PC-3 (cell line): Measurements from ENCODE around the gene SHROOM4. TPM values are rescaled to one million over a fixed set of nuclear protein-coding genes. Genes with fewer than 3 reads are reported as not detected.

ENCODE experiments used
- ATAC-seq: fragments of 200-7000 bp; cut with Tn5 transposase; 2 replicates; pipeline ENCODE4 v1.9.1; 2020; ENCODE audit warnings: mild to moderate bottlenecking, moderate library complexity
- BruUV-seq: library from RNA; stranded (reverse); fragments of 400-500 nt; replicated peaks from 2 replicates; lab custom pipeline; 2021; lab: Mats Ljungman, UMichigan
- CTCF ChIA-PET: fragments of 300-600 bp; sonication (Branson Sonifier 250); formaldehyde crosslinking; loops from one replicate; lab custom pipeline; 2022; ENCODE audit warnings: antibody characterized with exemption; lab: Charles Lee
- POLR2A ChIA-PET: fragments of 300-600 bp; sonication (Branson Sonifier 250); formaldehyde crosslinking; loops from one replicate; lab custom pipeline; 2022; ENCODE audit warnings: antibody characterized with exemption; ENCODE audit not compliant: unreplicated experiment; lab: Charles Lee
- DNase-seq: peaks from one replicate; pipeline ENCODE4 v3.0.0-alpha.2; 2015
- H2AFZ ChIP-seq: fragments of 300-600 bp; sonication (generic); 2 replicates; pipeline ENCODE4 v1.6.0; 2016; ENCODE audit warnings: antibody characterized with exemption, low read length
- H3F3A ChIP-seq: fragments of 300-600 bp; sonication (generic); one replicate; pipeline ENCODE4 v1.6.0; 2017; ENCODE audit warnings: antibody characterized with exemption, low read length, control low read depth, mild to moderate bottlenecking; ENCODE audit not compliant: unreplicated experiment
- H3K27ac ChIP-seq: fragments of 300-600 bp; sonication (generic); 2 replicates; pipeline ENCODE4 v1.5.1; 2016; ENCODE audit warnings: mild to moderate bottlenecking, low read length
- H3K27me3 ChIP-seq: fragments of 300-600 bp; sonication (generic); 2 replicates; pipeline ENCODE4 v1.6.1; 2016; ENCODE audit warnings: low read length, mixed read lengths
- H3K36me3 ChIP-seq: fragments of 300-600 bp; sonication (generic); 2 replicates; pipeline ENCODE4 v1.6.1; 2016; ENCODE audit warnings: low read depth, mixed run types, low read length, mixed read lengths
- H3K4me1 ChIP-seq: fragments of 300-600 bp; sonication (generic); 2 replicates; pipeline ENCODE4 v1.5.1; 2016; ENCODE audit warnings: low read length; ENCODE audit not compliant: insufficient read depth
- H3K4me2 ChIP-seq: fragments of 300-600 bp; sonication (generic); 2 replicates; pipeline ENCODE4 v1.6.0; 2016; ENCODE audit warnings: low read length
- H3K4me3 ChIP-seq: fragments of 300-600 bp; sonication (generic); 2 replicates; pipeline ENCODE4 v1.5.1; 2016; ENCODE audit warnings: mild to moderate bottlenecking, low read length, mixed read lengths
- H3K79me2 ChIP-seq: fragments of 300-600 bp; sonication (generic); 2 replicates; pipeline ENCODE4 v1.6.1; 2017; ENCODE audit warnings: low read length, mixed read lengths
- H3K9ac ChIP-seq: fragments of 300-600 bp; sonication (generic); 2 replicates; pipeline ENCODE4 v1.6.0; 2016; ENCODE audit warnings: mild to moderate bottlenecking, low read length
- H3K9me2 ChIP-seq: fragments of 300-600 bp; sonication (generic); replicated peaks from 2 replicates; pipeline ENCODE4 v1.6.1; 2016; ENCODE audit warnings: mixed run types, low read length, mixed read lengths
- H3K9me3 ChIP-seq: fragments of 300-600 bp; sonication (generic); 2 replicates; pipeline ENCODE4 v1.6.1; 2016; ENCODE audit warnings: low read length, mixed read lengths
- H4K20me1 ChIP-seq: fragments of 300-600 bp; sonication (generic); 2 replicates; pipeline ENCODE4 v1.6.1; 2016; ENCODE audit warnings: low read length, mixed read lengths
- EZH2 ChIP-seq: fragments of 300-600 bp; sonication (generic); IDR thresholded peaks from one replicate; pipeline ENCODE4 v1.6.1; 2017; ENCODE audit warnings: antibody characterized with exemption, mild to moderate bottlenecking, low read length; ENCODE audit not compliant: unreplicated experiment
- EZH2phosphoT487 ChIP-seq: fragments of 300-600 bp; sonication (generic); IDR thresholded peaks from 2 replicates; pipeline ENCODE4 v1.6.1; 2018; ENCODE audit warnings: mild to moderate bottlenecking, antibody characterized with exemption, low read length, borderline replicate concordance
- intact Hi-C: fragments of 100-400 bp; cut with micrococcal nuclease; formaldehyde crosslinking; loops from 2 replicates; pipeline ENCODE4 v1.9.0; 2023
- total RNA-seq: library from RNA; depleted of rRNA; stranded (reverse); fragments of >200 nt; gene quantifications from 2 replicates; pipeline ENCODE4 v1.2.3, GENCODE V29; 2014
- TF ChIP-seq, protein P1 (sequence below): fragments of 300-600 bp; sonication (generic); conservative IDR thresholded peaks from 2 replicates; pipeline ENCODE4 v1.5.1; 2017; ENCODE audit warnings: antibody characterized with exemption, low read depth, mild to moderate bottlenecking, low read length

The SHROOM4 gene
- total RNA-seq, 1 experiment from 2014 or later = not detected

DNA sequence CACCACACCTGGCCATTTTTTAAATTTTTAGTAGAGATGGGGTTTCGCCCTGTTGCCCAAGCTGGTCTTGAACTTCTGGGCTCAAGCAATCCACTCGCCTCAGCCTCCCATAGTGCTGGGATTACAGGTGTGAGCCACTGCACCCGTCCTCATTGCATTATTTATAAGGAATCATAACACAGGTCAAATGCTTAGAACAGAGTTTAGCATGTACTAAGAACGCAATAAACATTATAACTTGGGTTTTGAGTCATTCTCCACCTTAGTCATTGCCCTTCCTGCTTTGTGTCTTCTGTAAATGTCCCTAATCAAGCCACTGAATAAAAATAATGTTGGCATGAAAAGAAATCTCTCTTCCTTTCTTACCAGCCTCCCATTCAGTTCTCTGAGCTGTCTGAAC, 38.5 kb upstream of the SHROOM4 start:
- Histone ChIP-seq H3K9me3 (no peaks in the 10 kb centered on the region), H3K9me2 (no peaks in the 10 kb centered on the region), H4K20me1 (no peaks in the 10 kb centered on the region), H3K4me2 (no peak overlapping the region), H3K27ac (no peak overlapping the region), H3K9ac (no peak overlapping the region), H3K36me3 (no peaks in the 10 kb centered on the region), H3K4me3 (no peak overlapping the region), H3K27me3 (no peaks in the 10 kb centered on the region), H3K4me1 (no peaks in the 10 kb centered on the region), H3K79me2 (no peaks in the 10 kb centered on the region), H2AFZ (no peak overlapping the region), H3F3A (no peaks in the 10 kb centered on the region)
- intact Hi-C loops = no loop called here
- ATAC-seq (no peak), DNase-seq (no peak)
- TF ChIP-seq, protein P1, sequence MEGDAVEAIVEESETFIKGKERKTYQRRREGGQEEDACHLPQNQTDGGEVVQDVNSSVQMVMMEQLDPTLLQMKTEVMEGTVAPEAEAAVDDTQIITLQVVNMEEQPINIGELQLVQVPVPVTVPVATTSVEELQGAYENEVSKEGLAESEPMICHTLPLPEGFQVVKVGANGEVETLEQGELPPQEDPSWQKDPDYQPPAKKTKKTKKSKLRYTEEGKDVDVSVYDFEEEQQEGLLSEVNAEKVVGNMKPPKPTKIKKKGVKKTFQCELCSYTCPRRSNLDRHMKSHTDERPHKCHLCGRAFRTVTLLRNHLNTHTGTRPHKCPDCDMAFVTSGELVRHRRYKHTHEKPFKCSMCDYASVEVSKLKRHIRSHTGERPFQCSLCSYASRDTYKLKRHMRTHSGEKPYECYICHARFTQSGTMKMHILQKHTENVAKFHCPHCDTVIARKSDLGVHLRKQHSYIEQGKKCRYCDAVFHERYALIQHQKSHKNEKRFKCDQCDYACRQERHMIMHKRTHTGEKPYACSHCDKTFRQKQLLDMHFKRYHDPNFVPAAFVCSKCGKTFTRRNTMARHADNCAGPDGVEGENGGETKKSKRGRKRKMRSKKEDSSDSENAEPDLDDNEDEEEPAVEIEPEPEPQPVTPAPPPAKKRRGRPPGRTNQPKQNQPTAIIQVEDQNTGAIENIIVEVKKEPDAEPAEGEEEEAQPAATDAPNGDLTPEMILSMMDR = no peak
- TF ChIP-seq EZH2 (no peak), EZH2phosphoT487 (no peak)
- ChIA-PET POLR2A (no interaction called here), CTCF (no interaction called here)
- no TSS peak for BruUV-seq

DNA sequence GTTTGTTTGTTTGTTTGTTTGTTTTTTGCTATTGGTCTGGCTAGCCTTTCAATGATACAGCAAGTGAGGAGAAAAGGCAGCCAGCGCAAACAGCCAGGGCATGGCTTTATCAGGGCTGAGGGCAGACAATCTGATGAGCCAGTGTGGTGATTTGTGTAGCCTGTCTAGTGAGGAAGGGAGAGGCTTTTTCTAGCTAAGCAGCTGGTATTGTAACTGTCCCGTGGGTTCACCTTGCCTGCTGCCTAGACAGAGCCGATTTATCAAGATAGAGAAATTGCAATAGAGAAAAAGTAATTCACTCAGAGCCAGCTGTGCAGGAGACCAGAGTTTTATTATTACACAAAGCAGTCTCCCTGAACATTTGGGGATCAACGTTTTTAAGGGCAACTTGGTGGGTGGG, 28.2 kb upstream of the SHROOM4 start:
- no peak for DNase-seq
- no peak for ATAC-seq
- TF ChIP-seq EZH2 (no peak), EZH2phosphoT487 (no peak)
- TF ChIP-seq, protein P1 = no peak
- Histone ChIP-seq H4K20me1 (no peaks in the 10 kb centered on the region), H3K4me1 (no peaks in the 10 kb centered on the region), H3K27ac (no peak overlapping the region), H3F3A (no peaks in the 10 kb centered on the region), H2AFZ (no peak overlapping the region), H3K9me3 (no peaks in the 10 kb centered on the region), H3K9ac (no peak overlapping the region), H3K4me3 (no peak overlapping the region), H3K36me3 (no peaks in the 10 kb centered on the region), H3K4me2 (no peak overlapping the region), H3K9me2 (no peaks in the 10 kb centered on the region), H3K27me3 (no peaks in the 10 kb centered on the region), H3K79me2 (no peaks in the 10 kb centered on the region)
- no TSS peak for BruUV-seq
- ChIA-PET POLR2A (no interaction called here), CTCF (no interaction called here)
- intact Hi-C loops = no loop called here

DNA sequence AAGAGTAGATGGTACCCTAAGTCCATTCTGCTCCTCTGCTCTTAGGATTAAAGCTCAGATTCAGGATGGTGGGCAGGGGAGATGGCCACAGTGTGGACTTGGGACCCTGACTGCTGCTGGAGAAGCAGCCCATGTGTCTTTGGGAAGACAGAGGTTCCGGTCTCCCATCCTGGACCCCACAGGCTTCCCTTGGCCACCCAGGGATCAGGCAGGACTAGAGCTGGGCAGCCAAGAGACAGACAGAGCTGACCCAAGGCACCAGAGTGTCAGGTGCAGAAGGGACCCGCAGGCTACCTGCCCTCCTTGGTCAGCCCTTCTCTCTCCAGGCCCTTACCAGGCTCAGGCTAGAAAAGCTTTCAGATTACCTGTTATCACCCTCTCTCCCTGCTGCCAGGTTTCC, 25.7 kb upstream of the SHROOM4 start:
- no peak overlapping the region for H2AFZ ChIP-seq
- no peak overlapping the region for H3K4me2 ChIP-seq
- no peak overlapping the region for H3K27ac ChIP-seq
- H3K9me3 ChIP-seq = no peaks in the 10 kb centered on the region
- TF ChIP-seq, protein P1 = no peak
- TF ChIP-seq EZH2phosphoT487 (no peak), EZH2 (no peak)
- POLR2A ChIA-PET = no interaction called here
- no peak for ATAC-seq
- no peaks in the 10 kb centered on the region for H3K4me1 ChIP-seq
- no peaks in the 10 kb centered on the region for H3K36me3 ChIP-seq
- CTCF ChIA-PET = no interaction called here
- H3K79me2 ChIP-seq = no peaks in the 10 kb centered on the region
- intact Hi-C loops = no loop called here
- no peak for DNase-seq
- H3F3A ChIP-seq = no peaks in the 10 kb centered on the region
- H4K20me1 ChIP-seq = no peaks in the 10 kb centered on the region
- H3K4me3 ChIP-seq = no peak overlapping the region
- no TSS peak for BruUV-seq
- H3K27me3 ChIP-seq = no peaks in the 10 kb centered on the region
- H3K9ac ChIP-seq = no peak overlapping the region
- H3K9me2 ChIP-seq = no peaks in the 10 kb centered on the region
